Fibroblast of mammary gland (primary cell): ENCODE results near the gene USP8.
"Not testable (repeated sequence)": the region's sequence is repeated elsewhere in the genome, so short reads cannot be mapped to it uniquely, and the experiment has no call there.

Experiments used
- DNase-seq: peaks from one replicate; pipeline ENCODE4 v3.0.0-alpha.2; 2010; ENCODE audit warnings: low read depth
- H3K4me3 ChIP-seq: 2 replicates; pipeline ENCODE4 v1.5.1; 2011; ENCODE audit warnings: low read depth, mild to moderate bottlenecking, low read length, moderate library complexity; ENCODE audit not compliant: control insufficient read depth
- CTCF ChIP-seq: conservative IDR thresholded peaks from 2 replicates; pipeline ENCODE4 v1.5.1; 2011; ENCODE audit warnings: low read depth, low read length, inconsistent platforms; ENCODE audit not compliant: control insufficient read depth, insufficient read depth

Gene USP8

GRCh38 chr15:50501815-50502214 is 77.6 kb downstream of the USP8 start:
- TF ChIP-seq CTCF: no peak
- no peak overlapping the region for H3K4me3 ChIP-seq
- DNase-seq: no peak

GRCh38 chr15:50503144-50503543 is 78.9 kb downstream of the USP8 start:
- no peak for DNase-seq
- no peak for TF ChIP-seq CTCF
- no peak overlapping the region for H3K4me3 ChIP-seq

GRCh38 chr15:50505656-50506055 is 81.5 kb downstream of the USP8 start:
- DNase-seq, H3K4me3 ChIP-seq: not testable (repeated sequence)

- no peak for DNase-seq
- no peak for TF ChIP-seq CTCF
- no peak overlapping the region for H3K4me3 ChIP-seq
Observed at GRCh38 chr15:50506121-50506520, 81.9 kb downstream of the USP8 start.

- no peak for DNase-seq
- TF ChIP-seq CTCF: no peak
- no peak overlapping the region for H3K4me3 ChIP-seq
Observed at GRCh38 chr15:50513001-50513400, 88.8 kb downstream of the USP8 start.

GRCh38 chr15:50519740-50520425 is 95.7 kb downstream of the USP8 start:
- no peak overlapping the region for H3K4me3 ChIP-seq
- no peak for TF ChIP-seq CTCF
- no peak for DNase-seq

- peak; percentile 49 for DNase-seq
- H3K4me3 ChIP-seq: no peak overlapping the region
- no peak for TF ChIP-seq CTCF
Observed at GRCh38 chr15:50523851-50524251, 99.6 kb downstream of the USP8 start.
